Esophagus muscularis mucosa (tissue), 4 donors: ENCODE measurements around the gene ICA1L. TPM values are rescaled to one million over a fixed set of nuclear protein-coding genes. Genes with fewer than 3 reads are reported as not detected.

Experiments
- DNase-seq: peaks from one replicate; pipeline ENCODE4 v3.0.0-alpha.2; 2017; ENCODE audit errors: extremely low spot score
- H3K27ac ChIP-seq, 4 donors: fragments of 200-600 bp; sonication (generic); replicated peaks in 1 of 4; 1 replicate in 3 of 4; 2 replicates in 1 of 4; pipeline ENCODE4 v1.5.1; 2016 to 2019; ENCODE audit warnings: mild to moderate bottlenecking in 1 of 4
- H3K27me3 ChIP-seq, 4 donors: fragments of 200-600 bp; sonication (generic); one replicate each; pipeline versions ENCODE4 v1.5.1 to v1.6.0; 2016 to 2019
- H3K36me3 ChIP-seq, 4 donors: fragments of 200-600 bp; sonication (generic); one replicate each; pipeline ENCODE4 v1.5.1; 2016 to 2019
- H3K4me1 ChIP-seq, 4 donors: fragments of 200-600 bp; sonication (generic); one replicate each; pipeline ENCODE4 v1.5.1; 2016 to 2019
- H3K4me3 ChIP-seq, 4 donors: fragments of 200-600 bp; sonication (generic); 1 replicate in 2 of 4; 2 replicates in 2 of 4; pipeline ENCODE4 v1.5.1; 2016 to 2019; ENCODE audit warnings: mild to moderate bottlenecking in 4 of 4, moderate library complexity in 1 of 4
- H3K9me3 ChIP-seq, 4 donors: fragments of 200-600 bp; sonication (generic); 1 replicate in 3 of 4; 2 replicates in 1 of 4; pipeline ENCODE4 v1.5.1; 2016 to 2019
- CTCF ChIP-seq, 3 experiments: fragments of 200-600 bp in 2 of 3; fragments of 450-650 bp in 1 of 3; sonication (generic) in 2 of 3; IDR thresholded peaks; one replicate each; pipeline ENCODE4 v1.5.1; 2017 to 2019; ENCODE audit warnings: antibody characterized with exemption in 3 of 3, mild to moderate bottlenecking in 2 of 3, moderate library complexity in 1 of 3
- EP300 ChIP-seq: sonication (generic); formaldehyde crosslinking; IDR thresholded peaks from one replicate; pipeline ENCODE4 v1.6.1; 2017; ENCODE audit warnings: antibody characterized with exemption
- POLR2A ChIP-seq: fragments of 450-650 bp; IDR thresholded peaks from one replicate; pipeline ENCODE4 v1.6.1; 2017; ENCODE audit warnings: antibody characterized with exemption, moderate library complexity, mild to moderate bottlenecking, low read depth
- POLR2AphosphoS5 ChIP-seq, 2 donors: sonication (generic); formaldehyde crosslinking; IDR thresholded peaks; one replicate each; pipeline ENCODE4 v1.6.1; 2017; ENCODE audit warnings: antibody characterized with exemption in 2 of 2
- WGBS: methylation state at CpG from one replicate; pipeline ENCODE4 v1.1.5; 2018; 5-methylcytosine and 5-hydroxymethylcytosine counted together
- intact Hi-C: fragments of 100-400 bp; cut with DNase I; formaldehyde crosslinking; loops from one replicate; pipeline ENCODE4 v1.15.1; 2023
- total RNA-seq, 4 donors: library from RNA; depleted of rRNA; stranded (reverse); fragments of >200 nt; gene quantifications; one replicate each; pipeline versions ENCODE4 v1.1.0 to v1.2.1, GENCODE V29; 2016

ICA1L gene
- total RNA-seq, 4 donors from 2014 or later, result 9.6 to 14.4 (median 11.8) TPM

GRCh38 chr2:202847693-202848524 lies 23.7 kb downstream of the ICA1L start:
- TF ChIP-seq CTCF (IDR thresholded peaks at IDR 0.05) (no peak), EP300 (no peak), POLR2AphosphoS5 (IDR thresholded peaks at IDR 0.05) (no peak), POLR2A (no peak)

GRCh38 chr2:202844656-202845055 lies 26.9 kb downstream of the ICA1L start:
- TF ChIP-seq CTCF (IDR thresholded peaks at IDR 0.05), result no peak
- no peak for TF ChIP-seq POLR2AphosphoS5 (IDR thresholded peaks at IDR 0.05)
- no peak for TF ChIP-seq EP300
- no peak for TF ChIP-seq POLR2A
- Histone ChIP-seq H3K4me3 (no peak overlapping the region), H3K27ac (no peak overlapping the region), H3K9me3 (peaks cover 0 to 2% (median 0%) of the 10 kb centered on the region in 4 donors), H3K27me3 (no peaks in the 10 kb centered on the region), H3K4me1 (no peaks in the 10 kb centered on the region), H3K36me3 (peaks cover 0 to 5% (median 0%) of the 10 kb centered on the region in 4 donors)
- no peak for DNase-seq
- intact Hi-C loops, result no loop called here
- 74% methylated on average over 2 of the region's 2 CpGs for WGBS

More at GRCh38 chr2:202847693-202848524, 23.7 kb downstream of the ICA1L start:
- no peaks in the 10 kb centered on the region for H3K27me3 ChIP-seq
- WGBS, result 85% methylated on average over 9 of the region's 9 CpGs
- H3K36me3 ChIP-seq, result peaks cover 0 to 6% (median 0%) of the 10 kb centered on the region in 4 donors
- peaks cover 0 to 2% (median 0%) of the 10 kb centered on the region in 4 donors for H3K9me3 ChIP-seq
- no peak overlapping the region for H3K27ac ChIP-seq
- intact Hi-C loops, result no loop called here
- no peak for DNase-seq
- H3K4me1 ChIP-seq, result no peaks in the 10 kb centered on the region
- no peak overlapping the region for H3K4me3 ChIP-seq

GRCh38 chr2:202842690-202843089 lies 28.9 kb downstream of the ICA1L start:
- Histone ChIP-seq H3K4me1 (no peaks in the 10 kb centered on the region), H3K27ac (no peak overlapping the region), H3K36me3 (no peaks in the 10 kb centered on the region), H3K27me3 (no peaks in the 10 kb centered on the region), H3K9me3 (peaks cover 0 to 2% (median 0%) of the 10 kb centered on the region in 4 donors), H3K4me3 (no peak overlapping the region)
- no peak for TF ChIP-seq CTCF (IDR thresholded peaks at IDR 0.05)
- TF ChIP-seq EP300, result no peak
- TF ChIP-seq POLR2AphosphoS5 (IDR thresholded peaks at IDR 0.05), result no peak
- no peak for TF ChIP-seq POLR2A
- no peak for DNase-seq
- intact Hi-C loops, result no loop called here

- 94% methylated on average over 9 of the region's 11 CpGs for WGBS
- no peaks in the 10 kb centered on the region for H3K27me3 ChIP-seq
- intact Hi-C loops, result no loop called here
- no peak overlapping the region for H3K27ac ChIP-seq
- peaks cover 0 to 2% (median 0%) of the 10 kb centered on the region in 4 donors for H3K9me3 ChIP-seq
- no peak overlapping the region for H3K4me3 ChIP-seq
- TF ChIP-seq CTCF (IDR thresholded peaks at IDR 0.05), result no peak
- no peak for TF ChIP-seq POLR2A
- TF ChIP-seq EP300, result no peak
- H3K4me1 ChIP-seq, result no peaks in the 10 kb centered on the region
- H3K36me3 ChIP-seq, result no peaks in the 10 kb centered on the region
- DNase-seq, result no peak
Measured at GRCh38 chr2:202841090-202841867, 30.3 kb downstream of the ICA1L start.
